Medulla oblongata (tissue), 1 donor: ENCODE data around the gene MUC4.
"Not testable (repeated sequence)": the region's sequence is repeated elsewhere in the genome, so short reads cannot be mapped to it uniquely, and the experiment has no call there.

ENCODE experiments used
- DNase-seq: peaks from one replicate; pipeline ENCODE4 v3.0.0-alpha.2; 2015; ENCODE audit errors: extremely low spot score

MUC4 gene

DNA sequence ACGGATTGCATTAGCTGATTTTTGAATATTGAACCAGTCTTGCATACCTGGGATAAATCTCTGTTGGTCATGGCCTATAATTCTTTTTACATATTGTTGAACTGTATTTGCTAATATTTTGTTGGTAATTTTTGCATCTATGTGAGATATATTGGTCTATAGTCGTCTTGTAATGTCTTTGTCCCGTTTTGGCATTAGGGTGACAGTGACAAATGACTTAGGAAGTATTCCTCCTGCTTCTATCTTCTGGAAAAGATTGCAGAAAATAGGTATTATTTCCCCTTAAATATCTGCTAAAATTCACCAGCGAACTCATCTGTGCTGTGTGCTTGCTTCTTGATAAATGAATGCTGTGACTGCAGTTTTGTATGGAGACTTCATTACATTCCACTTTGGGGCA lies 67.3 kb downstream of the MUC4 start:
- DNase-seq: no peak

DNA sequence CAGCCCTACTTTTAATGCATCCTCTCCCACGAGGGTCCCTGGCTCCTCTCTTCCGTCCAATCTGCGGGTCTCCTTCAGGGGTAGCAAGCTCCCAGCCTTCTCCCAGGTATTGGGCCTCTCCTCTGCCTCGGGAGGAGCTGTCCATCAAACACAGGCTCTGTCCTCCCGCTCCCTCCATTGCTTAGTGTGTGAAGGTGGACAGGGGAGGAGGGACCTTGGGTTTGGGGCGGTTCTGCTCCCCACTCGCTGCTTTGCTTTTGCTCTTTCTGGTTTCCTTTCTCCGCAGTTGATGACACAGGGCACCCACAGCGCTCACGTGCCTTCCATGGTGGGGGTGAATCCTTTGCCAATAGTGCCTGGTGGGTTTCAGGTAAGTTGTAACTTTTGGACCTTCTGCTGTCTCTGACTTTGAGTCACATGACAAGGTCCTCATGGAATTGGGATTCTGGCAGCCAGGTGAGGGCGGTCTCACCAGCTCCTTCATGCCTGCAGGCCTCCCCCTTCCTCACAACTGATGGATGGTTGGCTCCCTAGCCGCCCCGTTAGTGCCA lies 72.1 kb downstream of the MUC4 start:
- no peak for DNase-seq

- DNase-seq: no peak
These were observed 73.3 kb downstream of the MUC4 start for GRCh38 chr3:195738274-195739044.

DNA sequence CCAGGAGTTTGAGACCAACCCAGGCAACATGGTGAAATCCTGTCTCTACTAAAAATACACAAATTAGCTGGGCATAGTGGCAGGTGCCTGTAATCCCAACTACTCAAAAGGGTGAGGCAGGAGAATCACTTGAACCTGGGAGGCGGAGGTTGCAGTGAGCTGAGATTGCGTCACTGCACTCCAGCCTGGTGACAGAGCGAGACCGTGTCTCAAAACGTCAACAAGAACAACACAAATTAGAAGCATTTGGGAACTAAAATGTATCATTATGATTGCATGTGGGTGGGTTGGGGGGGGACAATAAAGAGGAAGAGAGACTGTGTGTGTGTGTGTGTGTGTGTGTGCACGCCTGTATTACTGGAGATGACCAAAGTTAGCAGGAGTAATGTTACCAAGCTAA lies 73.9 kb downstream of the MUC4 start:
- DNase-seq: not testable (repeated sequence)

DNA sequence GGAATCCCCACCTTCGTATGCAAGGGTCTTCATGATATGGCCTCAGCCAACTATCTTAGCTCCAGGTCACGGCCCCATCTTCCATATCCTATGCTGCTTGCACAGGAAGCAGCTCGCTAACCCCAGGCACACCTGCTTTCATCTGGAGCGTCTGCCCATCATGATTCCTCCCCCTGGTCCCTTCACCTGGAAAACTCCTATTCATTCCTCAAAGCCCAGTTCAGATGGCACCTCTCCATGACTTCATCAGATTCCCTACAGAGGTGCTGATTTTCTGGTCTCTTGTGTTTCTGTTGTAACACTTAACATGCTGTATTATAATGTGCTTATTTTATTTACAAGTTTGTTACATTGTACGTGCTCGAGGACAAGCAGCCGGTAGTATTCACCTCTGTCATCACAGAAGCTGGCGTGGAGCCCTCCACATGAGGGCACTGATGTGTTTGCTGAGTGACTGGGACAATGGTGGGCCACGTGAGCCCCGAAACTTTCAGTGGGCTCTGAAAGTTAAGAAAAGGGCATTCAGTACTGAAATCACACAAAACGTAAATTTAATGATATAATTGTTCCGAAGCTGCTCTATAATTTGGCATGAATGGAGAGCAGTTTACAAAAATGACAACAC lies 74.8 kb downstream of the MUC4 start:
- no peak for DNase-seq

GRCh38 chr3:195735036-195735695 lies 76.6 kb downstream of the MUC4 start:
- DNase-seq: no peak

GRCh38 chr3:195732940-195733339 lies 78.8 kb downstream of the MUC4 start:
- no peak for DNase-seq

- DNase-seq: no peak
These were observed 80.3 kb downstream of the MUC4 start for GRCh38 chr3:195731356-195731905.

DNA sequence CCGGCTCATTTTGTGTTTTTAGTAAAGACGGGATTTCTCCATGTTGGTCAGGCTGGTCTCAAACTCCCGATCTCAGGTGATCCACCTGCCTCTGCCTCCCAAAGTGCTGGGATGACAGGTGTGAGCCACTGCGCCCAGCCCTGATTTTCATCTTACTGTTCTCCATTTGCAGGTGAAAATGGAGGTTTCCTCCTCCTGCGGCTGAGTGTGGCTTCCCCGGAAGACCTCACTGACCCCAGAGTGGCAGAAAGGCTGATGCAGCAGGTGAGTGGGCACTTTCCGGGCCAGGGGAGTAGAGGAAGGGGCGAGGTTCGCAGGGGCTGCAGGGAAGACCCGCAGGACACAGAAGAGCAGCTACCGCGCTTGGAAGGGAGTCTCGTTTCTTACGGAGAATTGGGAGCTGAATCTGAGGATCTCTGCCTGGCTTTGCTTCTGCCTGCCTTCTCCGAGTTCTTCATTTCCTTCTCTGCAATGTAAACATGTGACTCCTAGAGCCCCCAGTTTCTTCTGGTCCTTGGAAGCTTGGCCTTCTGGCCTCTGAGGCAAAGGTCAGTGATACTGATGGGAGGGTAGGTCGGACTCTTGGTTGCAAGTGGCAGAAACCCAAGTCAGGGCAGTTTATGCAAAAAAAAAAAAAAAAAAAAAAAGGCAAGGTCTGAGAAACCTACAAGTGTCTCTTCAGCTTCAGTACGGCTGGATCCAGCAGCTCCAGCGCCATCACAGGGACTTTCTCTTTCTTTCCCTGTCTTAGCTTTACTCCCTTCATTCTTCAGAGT lies 82.1 kb downstream of the MUC4 start:
- DNase-seq: no peak

GRCh38 chr3:195728789-195729188 lies 82.9 kb downstream of the MUC4 start:
- not testable (repeated sequence) for DNase-seq

DNA sequence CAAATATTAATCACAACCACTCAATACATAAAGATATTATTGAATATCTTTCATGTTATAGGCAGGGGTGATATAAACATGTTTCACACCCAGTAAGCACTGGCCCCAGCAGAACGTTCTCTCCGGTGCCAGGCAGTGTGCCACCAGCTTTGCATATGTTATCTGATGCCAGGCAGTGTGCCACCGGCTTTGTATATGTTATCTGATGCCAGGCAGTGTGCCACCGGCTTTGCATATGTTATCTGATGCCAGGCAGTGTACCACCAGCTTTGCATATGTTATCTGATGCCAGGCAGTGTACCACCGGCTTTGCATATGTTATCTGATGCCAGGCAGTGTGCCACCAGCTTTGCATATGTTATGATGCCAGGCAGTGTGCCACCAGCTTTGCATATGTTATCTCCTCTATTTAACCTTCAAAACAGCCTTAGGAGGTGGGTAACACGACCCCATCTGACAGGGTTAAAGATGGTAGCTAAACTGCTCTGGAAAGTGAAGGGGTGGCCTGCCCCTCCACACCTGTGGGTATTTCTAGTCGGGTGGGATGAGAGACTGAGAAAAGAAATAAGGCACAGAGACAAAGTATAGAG lies 84.0 kb downstream of the MUC4 start:
- no peak for DNase-seq

DNA sequence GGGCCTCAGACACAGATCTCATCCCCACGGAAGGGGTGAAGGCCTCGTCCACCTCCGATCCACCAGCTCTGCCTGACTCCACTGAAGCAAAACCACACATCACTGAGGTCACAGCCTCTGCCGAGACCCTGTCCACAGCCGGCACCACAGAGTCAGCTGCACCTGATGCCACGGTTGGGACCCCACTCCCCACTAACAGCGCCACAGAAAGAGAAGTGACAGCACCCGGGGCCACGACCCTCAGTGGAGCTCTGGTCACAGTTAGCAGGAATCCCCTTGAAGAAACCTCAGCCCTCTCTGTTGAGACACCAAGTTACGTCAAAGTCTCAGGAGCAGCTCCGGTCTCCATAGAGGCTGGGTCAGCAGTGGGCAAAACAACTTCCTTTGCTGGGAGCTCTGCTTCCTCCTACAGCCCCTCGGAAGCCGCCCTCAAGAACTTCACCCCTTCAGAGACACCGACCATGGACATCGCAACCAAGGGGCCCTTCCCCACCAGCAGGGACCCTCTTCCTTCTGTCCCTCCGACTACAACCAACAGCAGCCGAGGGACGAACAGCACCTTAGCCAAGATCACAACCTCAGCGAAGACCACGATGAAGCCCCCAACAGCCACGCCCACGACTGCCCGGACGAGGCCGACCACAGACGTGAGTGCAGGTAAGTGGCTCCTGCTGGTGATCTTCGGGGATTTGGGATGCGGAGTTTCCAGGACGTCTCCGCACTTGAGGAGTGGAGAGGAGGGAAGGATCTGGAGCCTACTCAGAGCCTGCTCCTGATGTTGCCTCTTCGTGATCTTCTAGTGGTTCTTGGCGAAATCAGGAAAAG lies 85.6 kb downstream of the MUC4 start:
- DNase-seq: not testable (repeated sequence)

- not testable (repeated sequence) for DNase-seq
These were observed 87.4 kb downstream of the MUC4 start for GRCh38 chr3:195724363-195724762.

DNA sequence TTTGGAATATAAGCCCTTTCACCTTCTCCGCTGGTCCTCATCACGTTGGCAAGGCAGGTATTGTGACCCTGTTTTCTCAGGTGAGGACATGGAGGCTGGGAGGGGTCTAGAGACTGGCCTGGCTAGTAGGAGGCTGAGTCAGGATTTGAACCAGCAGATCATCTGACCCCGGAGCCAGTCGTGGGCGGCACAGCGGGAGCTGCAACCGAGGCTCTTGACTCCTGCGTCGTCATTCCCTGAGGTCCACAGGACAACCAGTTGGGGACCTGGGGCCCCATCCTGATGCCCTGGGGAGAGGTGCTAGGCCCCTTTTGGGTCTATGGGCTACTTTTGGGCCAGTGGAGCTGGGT lies 88.8 kb downstream of the MUC4 start:
- not testable (repeated sequence) for DNase-seq

DNA sequence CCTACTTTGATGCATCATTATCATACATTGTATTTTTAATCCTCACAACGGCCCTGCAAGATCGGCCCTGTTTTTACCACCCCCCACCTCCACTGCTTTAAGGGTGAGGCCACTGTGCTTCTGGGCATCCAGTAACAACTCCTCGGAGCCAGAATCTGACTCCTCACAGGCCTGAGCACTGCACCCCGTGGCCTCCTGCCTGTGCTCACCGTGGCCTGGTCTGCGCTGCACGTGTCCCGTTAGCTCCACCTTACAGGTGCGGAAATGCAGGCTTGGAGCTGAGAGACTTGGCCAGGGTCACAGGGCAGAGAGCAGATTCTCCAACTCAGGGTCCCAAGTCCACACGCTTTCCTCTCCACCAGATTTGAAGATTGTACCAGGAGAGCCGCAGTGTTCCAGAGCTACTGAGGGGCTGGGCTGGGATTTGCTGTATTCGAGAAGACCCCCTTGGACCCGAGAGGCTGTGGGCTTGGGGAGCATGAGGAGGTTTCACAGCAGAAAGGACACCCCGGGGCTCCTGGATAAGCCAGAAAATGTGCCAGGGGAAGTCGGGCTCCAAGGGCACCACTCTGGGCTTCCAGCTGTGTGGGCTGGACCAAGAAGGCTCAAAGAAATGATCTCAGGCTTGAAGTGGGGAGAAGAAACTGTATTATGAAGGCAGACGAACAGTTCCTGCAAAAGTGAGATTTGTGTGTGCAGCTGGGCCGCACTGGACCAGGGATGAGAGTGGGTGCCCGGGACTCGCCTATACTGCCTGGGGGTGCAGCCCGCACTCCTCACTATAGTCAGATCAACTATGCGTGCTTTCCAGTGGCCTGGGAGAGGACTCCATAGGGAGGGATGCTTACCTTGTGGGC lies 89.4 kb downstream of the MUC4 start:
- not testable (repeated sequence) for DNase-seq

- DNase-seq: not testable (repeated sequence)
These were observed 90.8 kb downstream of the MUC4 start, which contains the start of gene MUC20 for GRCh38 chr3:195720831-195721506. TSS of gene MUC20 (plus strand) at chr3:195720978. CDS start at chr3:195721008, 30 bp downstream.

DNA sequence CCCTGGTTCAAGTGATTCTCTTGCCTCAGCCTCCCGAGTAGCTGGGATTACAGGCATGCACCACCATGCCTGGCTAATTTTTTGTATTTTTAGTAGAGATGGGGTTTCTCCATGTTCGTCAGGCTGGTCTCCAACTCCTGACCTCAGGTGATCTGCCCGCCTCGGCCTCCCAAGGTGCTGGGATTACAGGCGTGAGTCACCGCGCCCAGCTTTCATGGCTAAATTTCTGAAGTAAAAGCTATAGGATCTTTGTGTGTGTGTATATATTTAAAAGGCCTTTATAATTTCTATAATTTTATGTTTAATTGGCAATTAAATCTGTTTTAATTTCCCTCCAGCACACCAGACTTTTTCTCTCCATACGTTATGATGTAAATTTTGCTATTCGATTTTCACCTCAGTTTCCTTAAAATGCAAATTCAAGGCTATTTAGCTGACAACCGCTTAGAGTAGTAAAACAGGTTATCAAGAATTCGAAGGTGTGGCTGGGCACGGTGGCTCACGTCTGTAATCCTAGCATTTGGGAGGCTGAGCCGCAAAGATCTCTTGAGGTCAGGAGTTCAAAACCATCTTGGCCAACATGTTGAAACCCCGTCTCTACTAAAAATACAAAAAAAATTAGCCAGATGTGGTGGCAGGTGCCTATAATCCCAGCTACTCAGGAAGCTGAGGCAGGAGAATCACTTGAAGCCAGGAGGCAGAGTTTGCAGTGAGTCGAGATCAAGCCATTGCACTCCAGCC lies 92.0 kb downstream of the MUC4 start:
- DNase-seq: not testable (repeated sequence)

DNA sequence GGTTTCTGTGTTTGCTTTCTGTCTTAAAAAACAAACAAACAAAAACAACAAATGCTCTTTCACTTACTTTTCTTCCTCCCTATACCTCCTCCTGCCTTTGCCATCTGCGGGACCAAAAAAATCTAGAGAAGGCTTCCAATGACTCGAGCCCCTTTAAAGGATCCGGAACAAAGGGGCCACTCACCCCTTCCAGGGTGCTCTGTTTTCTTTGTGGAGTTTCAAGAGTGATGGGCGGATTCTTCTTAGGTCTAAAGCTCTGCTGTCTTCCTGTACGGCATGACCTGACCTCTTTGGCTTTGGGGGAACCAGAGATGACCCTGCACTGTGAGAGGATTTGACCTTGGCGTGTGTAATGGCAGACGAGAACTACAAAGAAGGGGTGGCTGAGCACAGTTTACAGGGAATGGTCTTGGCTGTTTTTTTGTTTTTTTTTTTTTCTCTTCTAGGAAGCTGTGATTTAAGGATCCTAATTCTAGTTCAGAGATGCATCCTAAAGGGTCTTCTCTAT lies 93.2 kb downstream of the MUC4 start:
- DNase-seq: peak; percentile 7
